T follicular helper cell (primary cell): Measurements from ENCODE around the gene COL9A3.
"Not testable (repeated sequence)": the region's sequence is repeated elsewhere in the genome, so short reads cannot be mapped to it uniquely, and the experiment has no call there.

Experiments
- DNase-seq: peaks from one replicate; pipeline ENCODE4 v3.0.0-alpha.2; 2020; ENCODE audit warnings: low read depth

Gene COL9A3

GRCh38 chr20:62856931-62857619 lies 40.2 kb downstream of the COL9A3 start:
- DNase-seq: no peak

DNA sequence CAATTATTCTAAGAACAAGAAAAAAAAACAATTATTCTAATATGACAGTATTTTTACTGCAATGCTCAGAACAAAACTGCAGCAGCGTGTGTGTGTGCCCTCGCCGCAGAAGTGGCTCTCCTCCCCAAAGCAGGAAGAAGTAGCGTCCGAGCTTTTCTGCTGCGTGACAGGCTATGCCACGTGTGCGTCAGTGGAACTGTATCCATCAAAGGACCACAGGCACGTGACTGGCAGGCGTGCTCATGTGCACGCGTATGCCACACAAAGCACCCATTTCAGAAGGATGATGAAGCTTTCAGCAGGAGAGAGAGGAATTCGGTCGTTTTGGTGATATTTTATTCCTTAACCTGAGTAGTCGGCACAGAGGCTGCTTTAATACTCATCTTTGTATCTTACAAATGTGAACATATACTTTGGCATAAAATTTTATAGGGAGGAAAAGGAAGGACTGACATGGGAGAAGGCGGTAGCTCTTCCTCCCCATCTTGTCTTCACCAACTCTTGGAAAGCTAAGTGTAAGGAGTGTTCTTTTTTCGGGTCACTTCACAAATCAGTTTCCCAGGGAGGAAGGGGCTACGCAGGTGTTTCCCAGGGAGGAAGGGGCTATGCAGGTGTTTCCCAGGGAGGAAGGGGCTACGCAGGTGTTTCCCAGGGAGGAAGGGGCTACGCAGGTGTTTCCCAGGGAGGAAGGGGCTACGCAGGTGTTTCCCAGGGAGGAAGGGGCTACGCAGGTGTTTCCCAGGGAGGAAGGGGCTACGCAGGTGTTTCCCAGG lies 41.4 kb downstream of the COL9A3 start:
- no peak for DNase-seq

DNA sequence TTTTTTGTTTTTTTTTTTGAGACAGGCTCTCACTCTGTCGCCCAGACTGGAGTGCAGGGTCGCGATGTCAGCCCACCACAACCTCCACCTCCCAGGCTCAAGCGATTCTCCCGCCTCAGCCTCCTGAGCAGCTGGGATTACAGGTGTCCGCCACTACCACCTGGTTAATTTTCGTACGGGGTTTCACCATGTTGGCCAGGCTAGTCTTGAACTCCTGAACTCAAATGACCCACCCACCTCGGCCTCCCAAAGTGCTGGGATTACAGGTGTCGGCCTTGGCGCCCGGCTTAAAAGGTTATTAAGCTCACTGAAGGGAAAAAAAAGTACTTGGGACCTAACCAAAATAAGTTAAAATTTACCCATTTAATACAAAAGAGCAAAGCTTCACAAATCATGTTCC lies 42.9 kb downstream of the COL9A3 start:
- DNase-seq: no peak

GRCh38 chr20:62860391-62860923 lies 43.6 kb downstream of the COL9A3 start:
- no peak for DNase-seq

GRCh38 chr20:62860924-62861691 lies 44.3 kb downstream of the COL9A3 start:
- peak; percentile 34 for DNase-seq

GRCh38 chr20:62861726-62862336 lies 45.0 kb downstream of the COL9A3 start, which contains the start of gene TCFL5:
Gene TCFL5, minus strand, starts transcription at chr20:62861822. Its CDS starts 152 bp downstream, at chr20:62861670.
- peak; percentile 90 for DNase-seq

DNA sequence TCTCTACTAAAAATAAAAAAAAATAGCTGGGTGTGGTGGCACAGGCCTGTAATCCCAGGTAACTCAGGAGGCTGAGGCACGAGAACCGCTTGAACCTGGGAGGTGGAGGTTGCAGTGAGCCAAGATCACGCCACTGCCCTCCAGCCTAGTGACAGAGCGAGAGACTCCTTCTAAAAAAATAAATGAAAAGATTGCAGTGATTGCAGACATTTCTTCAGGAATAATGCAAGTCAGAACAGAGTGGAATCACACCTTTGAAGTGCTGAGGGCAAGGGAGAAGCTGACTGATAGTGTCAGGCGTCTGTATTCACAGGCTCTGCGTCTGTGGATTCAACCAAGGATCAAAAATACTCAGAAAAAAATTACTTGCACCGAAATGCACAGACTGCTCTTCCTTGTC lies 47.4 kb downstream of the COL9A3 start:
- DNase-seq: no peak

DNA sequence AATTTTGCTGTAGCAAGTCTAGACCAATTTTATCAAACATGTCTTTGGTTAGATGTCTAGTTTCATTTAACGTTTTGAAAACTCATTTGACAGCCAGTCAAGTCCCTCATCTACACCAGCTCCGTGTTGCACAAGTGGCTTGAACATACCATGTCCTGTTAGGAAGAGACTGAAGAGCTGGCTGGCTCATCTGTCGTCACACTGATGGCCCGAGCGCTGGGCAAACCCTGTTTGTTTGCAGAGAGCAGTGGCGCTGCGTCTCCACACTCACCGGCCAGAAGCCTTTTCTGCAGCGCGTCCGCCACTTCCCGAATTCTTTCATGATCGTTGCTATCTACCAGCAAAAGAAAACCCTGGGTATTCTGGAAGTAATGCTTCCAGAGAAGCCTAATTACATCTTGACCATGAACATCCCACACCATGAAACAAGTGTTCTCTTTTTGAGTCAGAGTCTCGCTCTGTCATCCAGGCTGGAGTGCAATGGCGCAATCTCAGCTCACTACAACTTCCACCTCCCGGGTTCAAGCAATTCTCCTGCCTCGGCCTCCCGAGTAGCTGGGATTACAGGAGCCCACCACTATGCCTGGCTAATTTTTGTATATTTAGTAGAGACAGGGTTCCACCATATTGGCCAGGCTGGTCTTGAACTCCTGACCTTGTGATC lies 55.5 kb downstream of the COL9A3 start:
- no peak for DNase-seq

DNA sequence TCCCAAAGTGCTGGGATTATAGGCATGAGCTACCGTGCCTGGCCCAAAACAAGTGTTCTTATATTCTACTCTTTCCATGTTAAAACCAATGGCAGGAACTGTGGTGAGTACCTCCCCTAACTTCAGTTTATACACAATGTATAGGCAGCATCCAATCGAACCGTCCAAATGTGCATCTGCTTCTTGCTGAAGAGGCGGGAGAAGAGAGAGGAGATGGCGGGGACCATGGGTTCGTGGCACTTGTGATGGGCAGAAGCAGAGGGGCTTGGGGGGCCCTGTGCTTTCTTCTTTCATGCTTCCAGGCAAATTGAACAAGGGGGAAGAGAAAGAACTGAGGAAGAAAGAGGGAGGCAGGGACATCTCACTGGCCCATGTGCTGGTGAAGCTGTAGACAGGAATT lies 56.0 kb downstream of the COL9A3 start:
- DNase-seq: no peak

- DNase-seq: no peak
Observed at GRCh38 chr20:62873280-62873679, 56.4 kb downstream of the COL9A3 start.

- not testable (repeated sequence) for DNase-seq
Observed at GRCh38 chr20:62873681-62874031, 56.8 kb downstream of the COL9A3 start.

GRCh38 chr20:62874964-62875344 lies 58.1 kb downstream of the COL9A3 start:
- no peak for DNase-seq

DNA sequence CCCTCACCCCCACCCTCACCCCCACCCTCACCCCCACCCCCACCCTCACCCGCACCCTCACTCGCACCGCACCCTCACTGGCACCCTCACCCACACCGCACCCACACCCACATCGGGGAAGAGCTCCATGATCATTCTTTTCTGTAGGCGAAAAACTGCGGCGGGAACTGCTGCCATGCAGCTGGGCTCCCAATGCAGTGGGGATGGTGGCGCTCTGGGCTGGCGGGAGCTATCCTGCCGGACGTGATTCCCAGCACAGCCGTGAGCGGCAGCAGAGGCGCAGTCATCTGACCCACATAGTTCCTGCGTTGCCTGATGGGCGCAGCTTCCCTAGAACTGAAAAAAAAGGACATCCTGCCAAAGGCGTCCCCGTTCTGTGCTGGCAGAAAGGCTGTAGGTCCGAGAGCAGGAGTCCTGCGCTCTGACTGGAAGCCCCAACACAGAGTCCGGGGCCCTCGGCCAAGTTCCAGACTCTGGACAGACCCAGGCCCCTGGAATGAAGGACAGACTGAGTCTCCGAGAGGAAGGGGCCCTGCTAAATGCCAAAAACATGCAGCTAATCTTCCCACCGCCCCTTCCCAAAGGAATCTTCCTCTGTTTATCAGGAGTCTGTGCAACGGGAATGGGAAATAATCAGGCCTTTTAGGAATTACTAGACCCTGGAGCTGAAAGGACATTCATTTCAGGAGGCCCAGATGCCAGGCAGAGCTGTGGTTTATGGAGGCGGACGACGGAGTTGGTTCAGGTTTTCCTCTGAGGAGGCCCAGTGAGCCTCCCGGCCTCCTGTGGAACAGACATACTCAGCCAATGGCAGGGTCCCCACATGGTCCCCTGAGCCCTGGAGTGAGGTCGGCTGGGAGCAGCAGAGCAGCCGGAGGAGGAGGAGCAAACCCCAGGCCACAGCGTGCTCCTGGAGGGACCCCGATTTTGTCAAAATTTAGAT lies 58.8 kb downstream of the COL9A3 start:
- DNase-seq: no peak

DNA sequence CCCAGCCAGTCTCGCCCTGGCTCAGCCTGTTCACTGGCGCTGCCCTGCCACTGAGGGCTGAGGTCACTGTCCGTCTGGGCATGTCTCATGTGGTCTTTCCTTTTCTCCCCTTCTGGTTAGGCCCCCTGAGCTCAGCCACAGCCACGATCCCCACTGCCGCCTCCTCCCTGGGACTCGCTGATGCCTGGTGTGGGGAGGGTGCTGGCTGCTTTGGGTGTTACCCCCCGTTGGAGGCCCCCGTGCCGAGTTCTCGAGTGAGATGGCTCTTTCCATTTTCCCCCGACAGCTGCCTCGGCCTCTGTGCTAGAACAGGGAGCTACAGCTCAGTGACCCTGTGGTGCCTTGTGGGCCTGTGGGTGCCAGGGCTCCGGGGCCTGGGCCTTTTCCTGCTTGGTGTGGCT lies 59.7 kb downstream of the COL9A3 start:
- no peak for DNase-seq

DNA sequence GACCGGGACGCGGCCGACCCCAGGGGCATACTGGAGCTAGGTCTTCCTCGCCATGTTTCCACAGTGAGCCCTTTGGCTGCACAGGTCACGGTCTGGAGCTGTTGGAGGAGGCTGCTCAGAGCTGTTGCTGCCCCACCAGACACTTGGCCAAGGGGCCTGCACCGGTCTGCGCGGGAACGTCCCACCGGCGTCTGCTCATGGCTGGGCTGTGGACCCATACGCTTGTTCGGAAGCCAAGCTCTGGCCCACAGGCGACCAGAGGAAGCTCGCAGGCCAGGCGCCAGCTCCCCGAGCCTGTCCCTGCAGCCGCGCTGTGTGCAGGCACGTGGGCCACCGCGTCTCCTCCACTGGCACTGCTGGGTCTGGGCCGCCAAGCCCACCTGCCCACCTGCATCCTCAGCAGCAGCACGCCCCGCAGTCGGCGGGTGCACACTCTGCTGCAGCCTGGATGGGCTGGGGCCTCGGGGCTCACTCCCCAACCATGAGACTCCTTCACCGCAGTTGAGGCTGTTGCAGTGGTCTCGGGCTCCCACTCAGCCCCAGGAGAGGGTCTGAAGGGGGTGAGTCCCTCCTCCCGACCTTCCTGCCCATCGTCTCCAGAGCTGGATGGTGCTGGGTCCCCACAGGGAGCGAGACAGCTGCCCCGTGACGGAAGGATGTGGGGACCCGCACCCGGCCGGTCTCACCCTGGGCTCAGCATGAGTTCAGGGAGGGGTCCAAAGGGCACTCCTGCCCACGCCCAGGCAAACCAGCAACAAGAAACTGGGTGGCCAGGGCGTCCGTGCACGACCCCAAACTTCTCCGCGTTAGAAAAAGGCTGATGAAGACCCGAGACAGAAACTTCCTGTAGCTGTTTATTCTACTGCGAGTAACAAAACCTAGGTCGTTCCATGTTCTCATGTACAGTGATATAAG lies 60.3 kb downstream of the COL9A3 start:
- DNase-seq: no peak

- DNase-seq: no peak
Observed at GRCh38 chr20:62878244-62879038, 61.6 kb downstream of the COL9A3 start.

- DNase-seq: no peak
Observed at GRCh38 chr20:62879275-62880146, 62.7 kb downstream of the COL9A3 start.
